ACHN (cell line): ENCODE measurements around the gene TPRG1.
A peak's percentile ranks its signal among the peaks of the same experiment; 100 is the strongest.

Experiments used
- DNase-seq: peaks from one replicate; pipeline ENCODE4 v3.0.0-alpha.2; 2015
- in situ Hi-C: cut with HindIII; loops from 2 replicates; pipeline ENCODE4 v1.10.0; 2017; ENCODE audit warnings: low sequenced_read_pairs, low pct_ligation_motif_present, low pct_unique_long_range_greater_than_20kb

Gene TPRG1

DNA sequence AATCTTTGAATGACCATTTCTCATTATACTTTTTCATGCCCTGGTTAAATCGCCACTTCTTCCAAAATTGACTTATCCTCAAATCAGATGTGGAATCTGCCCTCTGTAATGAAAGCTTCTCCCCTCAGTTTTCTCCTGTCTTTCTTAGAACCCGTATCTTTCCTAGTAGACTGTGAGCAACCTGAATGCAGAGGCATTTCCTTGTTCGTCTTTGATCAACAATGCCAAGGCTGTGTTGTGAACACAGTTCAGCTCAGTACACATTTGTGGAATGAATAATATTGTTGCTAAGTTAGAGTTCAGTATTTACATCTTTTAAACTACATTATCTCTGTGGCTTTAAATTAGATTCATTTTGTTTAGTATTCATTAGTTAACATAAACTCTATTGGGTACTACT is 123.3 kb downstream of the TPRG1 start:
- DNase-seq, result no peak
- in situ Hi-C loops, result no loop called here

DNA sequence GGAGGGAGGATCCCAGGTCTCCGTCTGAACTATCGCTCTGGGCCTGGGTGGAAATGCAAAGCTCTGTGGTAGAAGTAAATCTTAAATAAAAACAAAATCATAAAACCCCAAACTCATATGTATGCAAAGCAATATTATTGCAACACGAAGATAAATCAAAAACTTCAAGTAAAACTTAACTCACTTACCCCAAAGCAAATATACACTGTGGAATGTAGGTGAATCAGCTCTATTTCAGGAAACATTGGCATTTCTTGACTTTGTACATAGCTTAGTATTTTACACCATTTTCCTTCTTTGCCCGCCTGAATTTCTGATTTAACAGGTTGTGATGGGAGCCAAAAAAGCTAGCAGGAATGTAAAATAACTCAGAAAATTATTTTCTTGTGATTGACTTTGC is 126.2 kb downstream of the TPRG1 start:
- no peak for DNase-seq
- in situ Hi-C loops, result no loop called here

DNA sequence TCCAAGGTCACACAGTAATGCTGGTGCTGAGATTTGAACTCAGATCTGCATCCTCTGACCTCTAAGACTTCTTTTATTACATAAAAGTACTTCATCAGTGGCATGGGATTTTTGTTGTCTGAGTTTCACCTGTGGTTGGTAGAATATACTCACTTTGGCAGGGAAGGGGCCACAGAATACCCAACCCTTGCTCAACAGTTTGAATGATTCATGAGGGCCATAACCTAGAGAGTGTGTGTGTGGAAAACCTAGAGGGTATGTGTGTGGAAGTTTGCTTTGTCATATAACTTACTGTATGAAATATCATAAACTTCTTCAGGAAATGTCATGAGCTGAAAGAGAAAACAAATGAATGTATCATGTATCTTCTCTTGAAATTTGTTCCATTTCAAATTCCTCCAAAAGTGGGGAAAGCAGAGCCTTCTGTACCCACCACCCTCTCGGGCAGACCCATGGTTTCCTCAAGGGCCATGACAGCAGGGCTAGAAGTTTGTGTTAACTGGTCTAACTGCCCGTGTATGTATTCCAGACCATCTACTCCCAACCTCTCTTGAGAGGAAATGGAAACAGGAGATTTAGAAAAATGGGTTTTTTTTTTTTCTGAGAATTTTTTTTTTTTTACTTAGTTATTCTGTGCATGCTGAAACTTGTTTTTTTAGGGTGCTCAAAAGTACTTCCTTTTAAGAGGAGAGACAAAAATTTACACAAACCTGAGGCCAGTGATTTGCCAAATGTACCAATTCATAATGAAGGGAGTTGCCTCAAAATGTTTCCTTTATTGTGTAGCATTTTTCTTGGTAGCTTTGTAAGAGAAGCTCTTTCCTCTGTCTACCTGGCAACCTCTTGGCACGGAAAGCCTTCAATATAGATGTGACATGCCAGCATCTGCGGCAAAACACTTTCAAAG is 127.0 kb downstream of the TPRG1 start:
- DNase-seq, result no peak
- in situ Hi-C loops, result no loop called here

DNA sequence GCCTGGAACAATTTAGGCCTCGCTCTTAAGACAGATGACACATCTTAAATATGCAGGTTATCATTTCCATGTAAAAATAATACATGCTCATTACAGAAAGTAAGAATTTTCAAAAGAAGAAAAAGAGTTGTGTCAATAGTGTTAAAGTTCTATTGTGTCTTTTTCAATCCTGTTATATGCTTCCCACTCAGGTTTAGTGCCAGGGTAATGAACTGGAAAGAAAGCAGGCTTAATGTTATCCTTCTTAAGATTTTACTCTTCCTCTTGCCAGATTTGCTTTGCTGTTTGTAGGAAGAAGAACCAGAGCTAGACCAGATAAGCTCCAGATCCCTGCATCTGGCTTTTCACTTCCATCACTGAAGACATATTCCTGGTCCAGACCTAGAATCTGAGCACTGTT is 128.6 kb downstream of the TPRG1 start:
- in situ Hi-C loops, result no loop called here
- DNase-seq, result no peak

DNA sequence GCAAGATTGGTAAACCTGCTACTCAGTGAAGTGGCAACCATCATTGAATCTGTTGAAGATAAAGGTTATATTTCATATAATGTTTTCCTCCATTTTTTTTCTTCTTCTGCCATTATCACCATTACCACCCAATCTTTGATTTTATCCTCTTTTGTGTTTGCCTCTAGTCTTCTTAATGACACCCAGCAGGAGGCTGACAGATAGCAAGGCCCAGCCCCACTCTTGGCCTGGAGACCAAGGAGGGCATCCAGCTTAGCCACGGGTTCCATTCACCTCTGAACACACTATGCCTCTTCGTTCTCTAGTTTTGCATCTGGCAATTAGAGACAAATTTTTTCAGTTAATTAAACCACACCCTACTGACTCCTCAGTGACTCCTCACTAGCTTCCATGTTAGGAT is 129.7 kb downstream of the TPRG1 start:
- no peak for DNase-seq
- in situ Hi-C loops, result no loop called here

DNA sequence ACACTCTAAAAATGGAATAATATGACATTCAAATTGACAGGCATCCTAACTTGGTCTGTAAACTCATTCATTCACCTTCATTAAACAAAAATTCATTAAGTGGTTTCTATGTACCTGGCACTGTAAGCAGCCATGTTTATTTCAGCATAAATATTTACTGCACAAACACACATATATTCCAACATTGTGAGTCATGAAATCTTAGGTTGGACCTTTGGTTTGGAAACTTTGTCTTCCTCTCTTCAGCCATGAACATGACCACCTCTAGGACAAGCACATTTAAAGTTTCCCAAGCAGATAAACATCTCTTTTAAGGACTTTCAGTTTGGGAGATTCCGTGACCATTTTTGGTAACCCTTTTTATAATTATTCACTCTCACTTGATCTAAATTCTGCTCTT is 131.8 kb downstream of the TPRG1 start:
- DNase-seq, result no peak
- in situ Hi-C loops, result no loop called here

DNA sequence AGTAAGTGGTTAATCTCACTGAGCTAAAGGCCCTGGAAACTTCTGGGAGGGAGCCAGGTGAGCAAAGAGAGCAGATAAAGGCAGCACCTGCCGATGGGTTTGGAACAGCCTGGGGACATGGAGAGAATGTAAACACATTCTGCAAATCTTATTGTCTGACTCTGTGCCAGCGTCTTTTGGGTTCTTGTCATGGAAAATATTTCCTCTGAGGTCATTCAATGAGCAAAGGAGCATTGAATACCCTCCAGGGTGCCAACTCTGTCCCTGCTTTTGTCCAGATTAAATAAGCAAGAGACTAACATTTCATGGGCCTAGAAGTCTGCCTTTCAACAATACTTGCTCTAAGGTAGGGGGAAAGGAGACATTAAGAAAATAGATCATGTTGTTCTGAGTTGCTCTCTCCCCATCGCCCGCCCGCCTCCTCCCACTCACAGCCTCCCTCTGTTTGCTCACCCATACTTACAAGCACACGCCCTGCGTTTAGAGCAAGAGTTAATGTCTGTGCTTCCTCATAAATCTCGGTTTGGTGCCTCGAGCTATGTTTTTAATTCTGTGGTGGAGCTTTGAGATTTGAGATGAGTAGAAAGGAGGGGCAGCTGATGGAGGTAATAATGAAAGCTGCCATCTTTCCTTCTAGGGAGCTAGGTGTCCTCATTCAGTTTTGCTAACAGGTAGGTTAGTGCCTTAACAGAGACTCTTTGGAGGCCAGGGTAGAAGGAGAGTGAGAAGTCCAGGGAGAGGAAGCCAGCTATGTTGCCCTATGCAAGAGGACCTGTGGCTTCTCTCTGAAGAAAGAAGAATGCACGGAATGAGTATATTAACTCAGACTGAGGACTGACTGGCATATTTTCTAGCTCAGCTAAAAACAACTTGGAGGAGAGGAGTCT is 132.9 kb downstream of the TPRG1 start:
- in situ Hi-C loops, result no loop called here
- no peak for DNase-seq

DNA sequence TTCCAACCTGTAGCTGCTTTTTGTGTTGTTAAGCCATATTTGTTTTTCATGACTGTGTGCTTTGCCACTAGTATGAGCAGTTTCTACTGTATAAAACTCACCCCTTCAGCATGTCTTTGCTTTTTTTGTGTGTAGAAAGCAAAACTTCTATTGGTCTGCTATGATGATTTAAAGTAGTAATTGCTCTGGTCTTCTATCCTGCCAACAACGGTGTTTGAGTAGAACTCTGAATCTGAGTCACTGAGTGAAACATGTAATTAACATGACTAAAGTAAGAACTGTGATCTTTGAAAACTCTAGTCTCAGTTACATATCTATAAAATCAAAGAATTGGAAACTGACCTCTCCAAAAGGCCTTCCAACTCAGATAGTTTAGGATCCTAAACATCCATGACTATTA is 133.6 kb downstream of the TPRG1 start:
- in situ Hi-C loops, result no loop called here
- no peak for DNase-seq

DNA sequence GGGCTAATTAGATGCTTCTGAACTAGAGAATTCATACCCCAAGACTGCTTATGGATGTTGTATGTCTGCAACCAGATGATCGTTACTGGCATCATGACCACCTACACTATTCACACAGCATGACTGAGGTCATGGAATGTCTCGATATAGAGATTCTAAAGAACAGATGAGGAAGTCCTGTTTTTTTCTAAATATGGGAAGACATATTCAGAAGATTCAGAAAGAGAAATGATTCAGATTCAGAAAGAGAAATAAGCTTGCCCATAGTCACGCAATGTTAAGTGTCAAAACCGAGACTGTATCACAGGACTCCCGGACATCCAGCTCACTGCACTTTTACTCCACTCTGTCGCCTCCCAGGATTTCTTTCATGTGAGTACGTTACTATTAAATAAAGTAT is 136.2 kb downstream of the TPRG1 start:
- in situ Hi-C loops, result no loop called here
- no peak for DNase-seq

DNA sequence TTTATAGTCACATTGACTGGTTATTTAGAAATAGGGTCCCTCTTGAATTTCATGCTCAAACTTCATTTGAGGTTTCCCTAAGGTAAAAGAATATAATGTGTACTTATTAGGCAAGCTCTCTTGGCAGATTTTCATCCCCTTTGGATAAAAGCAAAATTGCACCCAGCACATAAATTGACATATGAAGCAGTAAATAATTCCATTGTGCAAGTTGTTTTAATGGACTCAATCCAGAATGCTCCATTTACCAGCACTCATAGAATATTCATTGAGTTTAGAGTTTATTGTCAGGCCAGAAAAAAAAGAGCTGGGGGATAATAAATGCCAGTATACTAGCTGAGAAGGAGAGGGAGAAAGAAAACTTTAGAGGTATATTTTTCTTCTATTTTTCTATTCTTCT is 136.8 kb downstream of the TPRG1 start:
- in situ Hi-C loops, result no loop called here
- no peak for DNase-seq

DNA sequence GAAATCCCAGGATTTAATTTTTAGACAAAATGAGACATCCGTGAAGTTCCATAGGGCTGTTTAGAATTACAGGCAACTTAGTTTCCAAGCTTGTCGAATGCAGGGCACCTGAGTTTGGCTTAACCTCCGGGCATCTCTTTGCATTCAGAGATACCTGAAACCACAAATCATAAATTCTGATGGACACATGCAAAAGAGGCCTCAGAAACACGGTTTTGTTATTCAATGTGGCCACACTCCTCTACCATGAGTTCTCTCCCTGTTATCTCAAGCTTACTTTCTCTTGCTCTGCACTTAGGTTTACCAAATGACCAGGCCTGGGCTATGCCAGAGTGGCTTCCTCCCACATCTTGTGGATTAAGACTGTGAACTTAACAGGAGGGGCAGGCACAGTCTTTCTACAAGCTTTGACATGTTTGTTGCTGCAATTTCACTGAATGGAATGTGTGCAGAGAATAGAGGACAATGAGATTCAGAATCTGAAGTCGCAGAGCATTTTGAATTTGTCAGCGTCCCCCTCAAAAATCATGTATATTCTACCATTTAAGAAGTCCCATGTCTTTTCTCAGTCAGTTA is 137.7 kb downstream of the TPRG1 start:
- DNase-seq, result no peak
- in situ Hi-C loops, result no loop called here

DNA sequence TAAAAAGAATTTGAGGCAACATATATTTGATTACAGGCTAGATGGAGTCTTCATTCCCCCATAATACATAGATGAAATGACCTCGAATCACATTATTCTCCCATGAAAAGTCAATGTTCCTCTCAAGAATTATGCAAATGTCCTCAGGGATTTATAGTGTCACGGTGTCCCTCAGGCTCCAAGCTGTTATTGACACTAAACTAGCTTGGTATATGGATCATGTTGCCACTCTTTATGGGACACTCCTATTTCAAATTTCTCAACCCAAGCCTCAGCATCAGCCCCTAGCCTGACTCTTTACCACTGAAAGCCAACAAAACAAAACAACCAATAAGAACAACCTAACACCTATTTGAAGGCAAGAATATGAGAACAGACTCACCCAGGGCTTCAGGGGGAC is 139.8 kb downstream of the TPRG1 start:
- DNase-seq, result no peak

DNA sequence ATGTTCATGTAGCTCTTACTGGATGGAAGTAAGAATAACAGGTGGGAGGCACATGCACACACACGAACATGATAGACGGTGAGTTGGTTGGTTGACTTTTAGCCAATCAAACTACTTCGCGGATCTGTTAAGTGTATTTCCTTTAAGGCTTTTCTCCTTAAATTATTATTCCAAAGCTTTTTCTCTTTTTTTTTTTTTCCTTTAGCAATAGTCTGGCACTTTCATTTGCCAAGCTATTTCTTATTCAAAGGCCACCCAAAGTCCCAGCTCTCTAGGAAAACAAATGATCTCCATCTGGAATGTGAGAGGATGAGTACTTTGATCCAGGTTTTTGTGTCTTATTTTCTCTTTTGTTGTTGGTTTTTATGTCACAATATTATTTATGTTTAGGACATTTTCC is 141.1 kb downstream of the TPRG1 start:
- in situ Hi-C loops, result no loop called here
- DNase-seq, result no peak

More for the DNA sequence above, 139.8 kb downstream of the TPRG1 start:
- in situ Hi-C loops, result no loop called here

DNA sequence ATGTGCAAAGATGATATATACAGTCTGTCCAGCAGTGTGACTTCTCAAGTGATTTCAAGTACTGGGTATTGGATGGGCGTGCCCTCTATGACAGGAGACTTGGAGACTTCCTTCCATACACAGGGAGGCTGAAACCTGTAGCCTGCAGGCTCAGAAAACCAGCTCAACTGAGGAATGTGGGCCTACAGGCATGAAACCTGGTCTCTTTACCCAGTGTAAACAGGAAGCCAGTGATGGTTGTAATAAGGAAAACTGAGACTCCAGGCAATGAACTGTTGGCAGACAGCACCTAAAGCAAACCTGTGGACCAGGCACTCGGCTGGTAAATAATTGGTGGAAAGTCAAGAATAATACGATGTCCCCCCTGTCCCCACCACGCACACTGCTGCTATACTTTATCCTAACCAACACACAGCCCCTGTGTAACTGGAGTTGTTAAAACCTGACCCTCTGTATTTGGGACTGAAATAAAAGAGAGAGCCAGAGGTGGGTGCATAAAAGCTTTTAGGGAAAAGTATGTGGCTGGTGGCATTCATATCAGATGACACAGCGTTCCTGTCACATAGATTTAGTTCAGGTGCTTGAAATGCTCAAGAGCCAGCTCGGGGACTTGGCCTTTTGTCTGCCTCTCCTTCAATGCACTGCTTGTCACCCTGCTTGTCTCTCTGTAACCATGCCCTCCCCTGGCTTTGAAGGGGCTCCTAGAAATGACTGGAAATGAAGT is 144.7 kb downstream of the TPRG1 start:
- in situ Hi-C loops, result no loop called here
- no peak for DNase-seq

DNA sequence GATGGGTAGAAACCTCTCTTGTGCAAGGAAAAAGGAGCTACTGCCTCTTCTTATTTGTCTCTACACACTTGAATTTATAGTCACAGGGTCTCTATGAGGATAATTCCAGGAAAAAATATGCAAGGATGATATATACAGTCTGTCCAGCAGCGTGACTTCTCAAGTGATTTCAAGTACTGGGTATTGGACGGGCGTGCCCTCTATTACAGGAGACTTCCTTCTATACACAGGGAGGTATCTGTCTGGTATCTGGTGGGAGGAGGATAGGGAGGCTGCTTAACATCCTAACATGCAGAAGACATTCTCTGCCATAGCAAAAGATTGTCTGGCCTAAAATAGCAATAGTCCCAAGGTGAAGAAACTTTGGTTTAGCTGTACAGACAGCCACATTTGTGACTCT is 146.1 kb downstream of the TPRG1 start:
- no peak for DNase-seq
- in situ Hi-C loops, result no loop called here

DNA sequence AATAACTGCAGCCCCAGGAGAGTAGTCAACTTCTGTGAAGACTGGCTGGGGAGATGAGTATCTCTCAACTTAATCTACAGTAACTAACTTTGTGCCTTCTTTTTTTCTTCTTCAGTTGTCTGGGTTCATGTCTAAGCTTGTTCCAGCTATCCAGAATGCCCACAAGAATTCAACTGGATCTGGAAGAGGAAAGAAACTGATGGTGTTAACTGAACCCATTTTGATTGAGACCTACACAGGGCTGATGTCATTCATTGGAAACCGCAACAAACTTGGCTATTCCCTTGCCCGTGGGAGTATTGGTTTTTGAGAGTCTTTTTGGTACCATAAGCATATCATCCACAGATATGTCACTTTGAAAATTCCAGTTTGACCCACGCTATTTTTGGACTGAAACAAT is 148.7 kb downstream of the TPRG1 start:
- no peak for DNase-seq
- in situ Hi-C loops, result no loop called here

DNA sequence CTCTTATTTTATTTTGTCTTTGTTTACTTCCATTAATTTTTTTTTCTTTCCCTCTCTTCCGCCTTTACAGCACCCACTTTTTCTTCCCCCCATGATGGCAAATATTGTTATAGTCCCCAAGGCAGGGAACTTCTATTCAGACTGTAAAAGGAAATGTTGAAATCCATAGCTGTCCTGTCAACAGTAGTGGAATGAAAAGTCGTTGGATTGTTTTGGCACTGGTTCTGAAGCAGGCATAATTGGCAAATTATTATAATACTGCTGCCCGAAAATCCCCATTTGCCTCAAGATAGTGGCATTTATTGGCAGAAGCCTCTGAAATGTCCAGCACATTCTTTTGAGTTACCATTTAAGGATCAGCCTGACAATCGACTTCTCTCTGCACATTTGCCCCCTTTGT is 150.6 kb downstream of the TPRG1 start:
- no peak for DNase-seq
- in situ Hi-C loops, result no loop called here

DNA sequence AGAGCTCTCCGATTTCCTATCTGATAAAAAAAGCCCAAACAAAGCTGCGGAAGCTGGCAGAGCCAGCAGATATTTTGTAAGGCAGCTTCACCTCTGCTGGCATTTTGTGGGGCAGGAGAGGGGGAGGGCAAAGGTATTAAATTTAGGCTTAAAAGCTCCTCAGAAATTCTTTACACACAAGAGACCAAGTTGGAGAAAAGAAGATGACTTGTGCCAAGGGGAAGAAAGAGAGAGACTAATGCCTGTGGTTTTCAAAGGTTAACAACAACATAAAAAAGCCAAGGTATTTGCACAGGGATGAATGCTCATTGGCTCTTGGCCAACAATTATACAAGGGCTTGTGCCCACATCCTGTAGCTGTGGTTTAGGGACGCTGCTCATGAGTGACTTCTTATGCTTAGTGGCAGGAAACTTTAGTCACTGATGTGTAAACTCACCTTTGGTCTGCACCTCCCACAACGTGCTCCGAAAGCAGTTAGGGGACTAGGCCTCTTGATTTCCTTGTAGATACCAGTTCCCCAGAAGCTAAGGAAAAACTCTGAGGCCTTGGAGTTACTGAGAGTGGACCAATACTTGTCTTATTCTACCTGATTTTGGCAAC is 152.9 kb downstream of the TPRG1 start:
- in situ Hi-C loops, result no loop called here
- DNase-seq, result peak; percentile 91
